ENCODE measurements around the gene LRP1-AS. TPM values are rescaled to one million over a fixed set of nuclear protein-coding genes. Genes with fewer than 3 reads are reported as not detected.

The LRP1-AS gene
- polyA plus RNA-seq, 5 donors: 0.29 to 1.1 (median 0.78) TPM; not detected in 1

DNA sequence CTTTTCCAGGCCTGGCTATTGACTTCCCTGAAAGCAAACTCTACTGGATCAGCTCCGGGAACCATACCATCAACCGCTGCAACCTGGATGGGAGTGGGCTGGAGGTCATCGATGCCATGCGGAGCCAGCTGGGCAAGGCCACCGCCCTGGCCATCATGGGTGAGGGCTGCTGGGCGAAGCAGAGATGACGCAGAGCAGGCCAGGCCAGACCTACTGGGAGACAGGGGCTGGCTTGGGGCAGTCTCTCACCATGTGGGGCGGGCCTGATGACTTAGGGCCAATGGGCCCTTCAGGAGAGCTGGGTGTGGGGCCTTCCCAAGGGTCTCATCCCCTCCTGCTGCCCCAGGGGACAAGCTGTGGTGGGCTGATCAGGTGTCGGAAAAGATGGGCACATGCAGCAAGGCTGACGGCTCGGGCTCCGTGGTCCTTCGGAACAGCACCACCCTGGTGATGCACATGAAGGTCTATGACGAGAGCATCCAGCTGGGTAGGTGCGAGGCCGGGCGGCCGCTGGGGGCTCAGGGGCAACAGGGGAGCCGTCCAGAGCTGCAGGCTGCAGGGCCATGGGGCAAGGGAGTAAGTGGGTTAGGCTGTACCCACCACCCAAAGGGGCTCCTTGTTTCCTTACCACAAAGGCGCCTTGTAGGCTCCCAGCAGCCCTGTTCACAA, 33.0 kb upstream of the LRP1-AS start:
- no peak for DNase-seq

DNA sequence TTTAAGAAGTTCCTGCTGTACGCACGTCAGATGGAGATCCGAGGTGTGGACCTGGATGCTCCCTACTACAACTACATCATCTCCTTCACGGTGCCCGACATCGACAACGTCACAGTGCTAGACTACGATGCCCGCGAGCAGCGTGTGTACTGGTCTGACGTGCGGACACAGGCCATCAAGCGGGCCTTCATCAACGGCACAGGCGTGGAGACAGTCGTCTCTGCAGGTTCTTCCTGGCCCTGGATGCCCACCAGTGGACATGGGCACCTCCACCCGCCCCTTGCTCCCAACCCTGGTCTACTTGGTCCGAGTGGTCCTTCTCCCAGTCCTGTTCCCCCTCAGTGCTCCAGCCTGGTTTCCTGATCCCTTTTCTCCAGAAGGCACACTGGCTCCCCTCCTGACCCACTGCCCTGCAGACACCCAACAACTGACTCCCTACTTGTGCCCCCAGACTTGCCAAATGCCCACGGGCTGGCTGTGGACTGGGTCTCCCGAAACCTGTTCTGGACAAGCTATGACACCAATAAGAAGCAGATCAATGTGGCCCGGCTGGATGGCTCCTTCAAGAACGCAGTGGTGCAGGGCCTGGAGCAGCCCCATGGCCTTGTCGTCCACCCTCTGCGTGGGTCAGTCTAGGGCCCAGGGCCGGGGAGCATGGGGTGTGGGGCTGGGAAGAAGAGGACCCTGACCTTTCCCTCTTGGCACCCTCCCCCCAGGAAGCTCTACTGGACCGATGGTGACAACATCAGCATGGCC, 32.1 kb upstream of the LRP1-AS start:
- no peak for DNase-seq

DNA sequence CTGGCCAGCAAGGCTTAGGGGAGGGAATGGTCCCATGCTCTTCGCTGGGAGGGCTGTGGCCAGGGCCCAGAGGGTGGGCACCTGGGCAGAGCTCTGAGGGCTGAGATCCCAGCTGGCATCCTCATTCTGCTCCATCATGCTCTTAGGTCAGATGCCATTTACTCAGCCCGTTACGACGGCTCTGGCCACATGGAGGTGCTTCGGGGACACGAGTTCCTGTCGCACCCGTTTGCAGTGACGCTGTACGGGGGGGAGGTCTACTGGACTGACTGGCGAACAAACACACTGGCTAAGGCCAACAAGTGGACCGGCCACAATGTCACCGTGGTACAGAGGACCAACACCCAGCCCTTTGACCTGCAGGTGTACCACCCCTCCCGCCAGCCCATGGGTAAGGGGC, 30.8 kb upstream of the LRP1-AS start:
- DNase-seq: no peak

DNA sequence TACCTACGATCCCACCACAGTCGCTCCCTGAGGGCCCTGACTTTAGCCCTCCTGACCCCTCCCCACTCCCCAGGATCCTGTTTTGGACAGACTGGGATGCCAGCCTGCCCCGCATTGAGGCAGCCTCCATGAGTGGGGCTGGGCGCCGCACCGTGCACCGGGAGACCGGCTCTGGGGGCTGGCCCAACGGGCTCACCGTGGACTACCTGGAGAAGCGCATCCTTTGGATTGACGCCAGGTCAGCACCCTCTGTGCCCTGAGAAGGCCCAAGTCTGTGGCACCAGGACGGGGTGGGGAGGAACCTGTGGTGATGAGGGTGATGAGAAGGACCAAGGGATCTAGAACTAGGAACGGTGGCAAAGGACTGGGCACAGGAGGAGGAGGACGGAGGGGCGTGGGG, 29.9 kb upstream of the LRP1-AS start:
- no peak for DNase-seq

DNA sequence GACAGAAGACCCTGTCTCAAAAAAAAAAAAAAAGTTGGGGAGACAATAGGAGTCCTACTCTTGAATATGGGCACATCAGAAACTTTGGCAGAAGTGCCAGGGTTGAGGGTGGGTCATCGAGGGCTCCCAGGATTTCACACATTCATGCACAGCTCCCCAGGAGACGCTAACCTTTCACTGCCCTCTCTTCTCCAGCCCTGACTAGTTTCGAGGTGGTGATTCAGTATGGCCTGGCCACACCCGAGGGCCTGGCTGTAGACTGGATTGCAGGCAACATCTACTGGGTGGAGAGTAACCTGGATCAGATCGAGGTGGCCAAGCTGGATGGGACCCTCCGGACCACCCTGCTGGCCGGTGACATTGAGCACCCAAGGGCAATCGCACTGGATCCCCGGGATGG, 29.4 kb upstream of the LRP1-AS start:
- no peak for DNase-seq

DNA sequence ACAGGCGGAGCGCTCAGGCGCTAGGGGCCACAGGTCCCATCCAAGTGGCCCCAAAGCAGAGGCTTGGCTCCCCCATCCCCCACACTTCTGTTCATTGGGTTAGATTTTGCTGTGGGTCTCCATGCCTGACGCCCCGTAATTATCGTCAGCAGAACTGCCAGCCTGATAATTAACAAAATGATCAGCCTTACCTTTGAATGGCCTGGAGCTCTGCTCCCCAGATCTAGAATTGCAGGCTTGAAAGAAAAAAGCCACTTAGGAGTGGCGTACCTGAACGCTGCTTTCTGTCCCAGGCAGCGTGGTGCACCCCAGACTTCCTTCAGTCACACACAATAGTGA, 28.7 kb upstream of the LRP1-AS start:
- no peak for DNase-seq

DNA sequence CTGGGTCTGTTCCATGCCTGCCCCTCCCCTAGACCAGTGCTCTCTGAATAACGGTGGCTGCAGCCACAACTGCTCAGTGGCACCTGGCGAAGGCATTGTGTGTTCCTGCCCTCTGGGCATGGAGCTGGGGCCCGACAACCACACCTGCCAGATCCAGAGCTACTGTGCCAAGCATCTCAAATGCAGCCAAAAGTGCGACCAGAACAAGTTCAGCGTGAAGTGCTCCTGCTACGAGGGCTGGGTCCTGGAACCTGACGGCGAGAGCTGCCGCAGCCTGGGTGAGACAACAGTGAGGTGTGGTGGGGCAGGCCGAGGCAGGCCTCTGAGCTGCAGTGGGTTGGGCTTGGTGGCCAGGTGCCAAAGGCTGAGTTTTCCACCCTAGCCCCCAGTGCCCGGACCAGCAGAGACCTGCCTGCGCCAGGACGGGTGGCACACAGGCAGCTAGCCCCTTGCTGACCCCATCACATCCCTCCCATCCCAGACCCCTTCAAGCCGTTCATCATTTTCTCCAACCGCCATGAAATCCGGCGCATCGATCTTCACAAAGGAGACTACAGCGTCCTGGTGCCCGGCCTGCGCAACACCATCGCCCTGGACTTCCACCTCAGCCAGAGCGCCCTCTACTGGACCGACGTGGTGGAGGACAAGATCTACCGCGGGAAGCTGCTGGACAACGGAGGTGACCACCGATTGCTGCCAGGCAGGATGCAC, 28.2 kb upstream of the LRP1-AS start:
- DNase-seq: peak in 1 of 2 donors; percentile 54

DNA sequence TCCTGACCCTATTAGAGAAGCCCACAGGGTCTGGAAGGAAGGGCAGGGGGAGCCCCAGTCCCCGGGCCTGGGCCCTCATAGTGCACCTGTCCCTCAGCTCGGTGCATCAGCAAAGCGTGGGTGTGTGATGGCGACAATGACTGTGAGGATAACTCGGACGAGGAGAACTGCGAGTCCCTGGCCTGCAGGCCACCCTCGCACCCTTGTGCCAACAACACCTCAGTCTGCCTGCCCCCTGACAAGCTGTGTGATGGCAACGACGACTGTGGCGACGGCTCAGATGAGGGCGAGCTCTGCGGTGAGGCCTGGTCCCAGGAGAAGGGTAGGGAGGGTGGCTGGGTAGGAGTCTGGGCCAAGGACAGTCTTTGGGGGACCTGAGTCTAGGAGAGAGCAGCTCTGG, 26.3 kb upstream of the LRP1-AS start:
- no peak for DNase-seq

DNA sequence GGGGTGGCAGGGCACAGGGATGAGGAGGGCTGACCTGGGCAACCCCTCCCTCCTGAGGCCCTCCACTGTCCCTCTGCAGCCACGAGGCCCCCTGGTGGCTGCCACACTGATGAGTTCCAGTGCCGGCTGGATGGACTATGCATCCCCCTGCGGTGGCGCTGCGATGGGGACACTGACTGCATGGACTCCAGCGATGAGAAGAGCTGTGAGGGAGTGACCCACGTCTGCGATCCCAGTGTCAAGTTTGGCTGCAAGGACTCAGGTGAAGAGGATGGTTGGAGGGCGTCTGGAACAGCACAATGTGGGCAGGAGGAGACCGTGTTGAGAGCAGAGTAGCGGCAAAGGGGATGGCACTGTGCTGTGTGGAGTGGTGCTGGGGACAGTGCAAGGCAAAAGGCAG, 25.7 kb upstream of the LRP1-AS start:
- no peak for DNase-seq

DNA sequence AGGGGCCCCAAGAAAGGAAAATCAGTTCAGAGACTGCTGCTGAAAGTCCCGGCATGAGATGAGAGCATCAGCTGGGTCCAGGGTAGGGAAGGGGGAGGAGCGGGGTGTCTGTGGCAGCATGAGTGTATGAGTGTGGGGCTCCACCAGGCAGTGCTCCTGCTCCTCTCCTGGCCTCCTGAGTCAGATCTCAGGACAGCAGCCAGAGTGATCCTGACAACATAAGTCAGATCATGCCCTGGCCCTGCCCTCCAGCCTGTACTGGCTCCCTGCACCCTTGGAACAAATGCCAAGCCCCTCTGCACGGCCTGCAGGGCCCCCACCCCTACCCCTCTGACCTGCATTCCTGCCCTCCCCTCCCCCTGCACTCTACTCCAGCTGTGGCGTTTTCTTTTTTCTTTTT, 24.2 kb upstream of the LRP1-AS start:
- DNase-seq: no peak

DNA sequence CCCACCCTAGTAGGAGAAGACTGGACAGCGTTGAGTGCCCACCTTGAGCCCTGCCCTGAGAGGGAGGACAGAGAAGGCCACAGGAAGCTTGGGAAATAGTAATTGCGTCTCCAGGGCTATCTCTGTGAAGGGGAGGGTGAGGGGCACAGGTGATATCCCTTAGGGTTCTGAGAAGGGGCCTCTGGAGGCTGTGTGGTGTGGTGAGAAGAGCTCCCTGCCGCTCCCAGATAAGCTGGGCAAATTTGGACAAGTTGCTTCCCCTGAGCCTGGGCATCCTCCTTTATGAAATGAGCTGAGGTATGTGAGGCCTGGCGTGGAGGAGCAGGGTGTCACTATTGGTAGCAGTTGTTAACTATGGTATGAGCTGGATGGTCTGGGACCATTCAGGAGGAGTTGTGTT, 23.5 kb upstream of the LRP1-AS start:
- DNase-seq: no peak

DNA sequence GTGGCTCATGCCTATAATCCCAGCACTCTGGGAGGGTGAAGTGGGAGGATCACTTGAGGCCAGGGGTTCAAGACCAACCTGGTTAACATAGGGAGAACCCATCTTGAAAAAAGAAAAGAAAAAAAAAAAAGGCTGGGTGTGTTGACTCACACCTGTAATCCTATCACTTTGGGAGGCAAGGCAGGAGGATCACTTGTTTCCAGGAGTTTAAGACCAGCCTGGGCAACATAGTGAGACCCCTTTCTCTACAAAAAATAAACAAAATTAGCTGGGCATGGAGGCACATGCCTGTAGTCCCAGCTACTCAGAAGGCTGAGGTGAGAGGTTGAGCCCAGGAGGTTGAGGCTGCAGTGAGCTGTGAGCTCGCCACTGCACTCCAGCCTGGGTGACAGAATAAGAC, 23.0 kb upstream of the LRP1-AS start:
- no peak for DNase-seq

DNA sequence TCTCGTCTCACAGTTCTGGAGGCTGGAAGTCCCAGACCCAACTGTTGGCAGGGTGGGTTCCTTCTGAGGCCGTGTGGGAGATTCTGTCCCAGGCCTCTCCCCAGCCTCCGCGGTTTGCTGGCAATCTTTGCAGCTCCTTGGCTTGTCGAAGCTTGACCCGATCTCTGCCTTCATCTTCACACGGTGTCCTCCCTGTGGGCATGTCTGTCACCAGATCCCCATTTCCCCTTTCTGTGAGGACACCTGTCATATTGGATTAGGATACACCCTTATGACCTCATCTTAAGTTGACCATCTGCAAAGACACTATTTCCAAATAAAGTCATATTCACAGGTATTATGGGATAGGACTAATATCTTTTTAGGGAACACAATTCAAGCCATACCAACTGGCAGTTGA, 22.6 kb upstream of the LRP1-AS start:
- no peak for DNase-seq

DNA sequence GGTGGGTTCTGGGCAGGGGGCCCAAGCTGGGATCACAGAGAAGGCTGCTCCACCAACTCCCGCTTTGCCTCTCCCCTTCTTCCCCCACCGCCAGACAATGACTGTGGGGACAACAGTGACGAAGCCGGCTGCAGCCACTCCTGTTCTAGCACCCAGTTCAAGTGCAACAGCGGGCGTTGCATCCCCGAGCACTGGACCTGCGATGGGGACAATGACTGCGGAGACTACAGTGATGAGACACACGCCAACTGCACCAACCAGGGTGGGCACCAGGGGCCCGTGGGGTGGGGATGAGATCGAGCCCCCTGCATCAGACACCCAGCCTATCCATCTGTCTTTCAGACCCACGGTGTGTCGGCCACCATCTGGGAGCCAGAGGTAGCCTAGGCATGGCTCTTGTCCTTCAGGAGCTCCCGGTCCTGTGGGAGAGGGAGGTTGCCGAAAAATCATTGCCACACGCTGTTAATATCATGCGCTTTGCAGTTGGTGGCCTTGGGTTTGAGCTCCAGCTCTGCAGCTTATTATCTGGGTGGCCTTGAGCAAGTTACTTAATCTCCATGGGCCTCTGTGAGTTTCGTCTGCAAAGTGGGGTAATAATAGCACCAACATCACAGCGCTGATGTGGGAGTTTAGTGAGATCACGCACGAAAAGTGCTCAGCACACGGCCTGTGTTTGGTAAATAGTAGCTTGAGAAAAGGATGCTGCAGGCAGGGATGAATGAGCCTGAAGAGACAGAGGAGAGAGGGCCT, 21.8 kb upstream of the LRP1-AS start:
- DNase-seq: no peak

DNA sequence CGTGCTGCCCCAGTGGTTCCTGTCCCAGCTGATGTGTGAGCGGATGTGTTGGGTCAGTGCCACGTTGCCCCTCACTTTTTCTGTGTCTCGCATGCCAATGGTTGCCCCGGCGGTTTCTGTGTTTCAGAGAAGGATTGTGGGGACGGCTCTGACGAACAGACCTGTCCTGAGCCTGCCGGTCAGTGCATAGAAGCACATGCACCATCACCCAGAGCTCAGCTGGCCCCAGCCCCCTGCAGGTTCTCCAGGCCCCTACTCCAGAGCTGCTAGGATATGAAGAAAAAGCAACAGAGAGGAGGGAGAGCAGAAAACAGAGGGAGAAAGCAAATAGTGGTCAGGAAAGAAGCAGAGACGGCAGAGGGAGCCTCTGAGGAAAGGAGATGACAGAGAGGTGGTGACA, 20.6 kb upstream of the LRP1-AS start:
- DNase-seq: no peak

DNA sequence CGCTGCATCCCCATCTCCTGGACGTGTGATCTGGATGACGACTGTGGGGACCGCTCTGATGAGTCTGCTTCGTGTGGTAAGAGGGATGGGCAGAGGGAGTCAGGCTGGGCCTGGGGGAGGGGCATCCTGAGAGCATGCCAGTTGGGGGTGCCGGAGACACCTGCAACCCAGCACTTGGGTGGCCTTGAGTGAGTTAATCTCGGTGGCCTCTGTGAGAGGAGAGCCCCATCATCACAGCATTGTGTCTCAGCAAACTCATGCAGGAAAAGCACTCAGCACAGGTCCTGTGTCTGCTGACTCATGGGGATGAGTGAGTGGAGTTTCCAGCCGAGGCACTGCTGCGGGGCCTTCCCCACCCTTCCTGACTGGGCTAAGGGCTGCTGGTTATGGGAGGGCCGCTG, 19.6 kb upstream of the LRP1-AS start:
- DNase-seq: no peak

DNA sequence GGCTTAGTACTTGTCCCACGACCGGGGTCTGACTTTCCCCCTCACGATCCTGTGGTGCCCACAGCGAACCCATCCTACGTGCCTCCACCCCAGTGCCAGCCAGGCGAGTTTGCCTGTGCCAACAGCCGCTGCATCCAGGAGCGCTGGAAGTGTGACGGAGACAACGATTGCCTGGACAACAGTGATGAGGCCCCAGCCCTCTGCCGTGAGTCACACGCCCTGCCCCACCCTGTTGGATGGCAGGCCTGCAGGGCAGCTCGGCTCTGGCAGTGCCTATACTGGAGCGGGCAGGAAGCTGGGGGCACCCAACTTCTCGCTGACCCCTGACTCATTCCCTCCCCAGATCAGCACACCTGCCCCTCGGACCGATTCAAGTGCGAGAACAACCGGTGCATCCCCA, 18.3 kb upstream of the LRP1-AS start:
- DNase-seq: no peak

DNA sequence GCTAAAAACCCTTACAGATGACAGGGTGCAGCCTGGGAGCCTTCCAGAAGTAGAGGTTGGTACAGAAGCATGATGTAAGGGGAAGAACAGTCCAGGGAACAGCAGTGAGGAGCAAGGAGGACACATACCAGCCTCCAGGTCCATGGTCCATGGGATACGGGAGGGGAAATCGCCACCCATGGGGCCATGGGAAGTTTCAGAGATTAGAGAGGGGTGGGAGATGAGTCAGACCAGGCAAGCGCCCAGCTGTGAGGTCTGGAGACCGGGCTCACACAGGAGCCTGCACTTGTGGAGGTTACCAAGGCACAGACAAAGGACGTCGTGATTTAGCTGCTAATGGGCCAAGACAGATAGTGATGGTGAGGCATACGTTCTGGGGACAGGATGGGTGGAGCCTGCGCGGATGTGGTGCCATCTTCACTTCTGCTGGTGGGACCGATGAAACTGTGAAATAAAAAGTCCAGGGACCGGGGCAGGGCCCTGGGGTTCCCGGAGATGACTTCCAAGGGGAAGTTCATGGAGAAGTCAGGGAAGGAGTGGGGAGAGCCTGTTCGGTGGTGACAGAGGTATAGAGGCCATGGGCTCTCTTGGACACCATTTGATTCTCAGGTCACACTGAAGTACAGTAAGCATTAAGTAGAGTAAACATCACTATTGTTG, 17.7 kb upstream of the LRP1-AS start:
- no peak for DNase-seq

DNA sequence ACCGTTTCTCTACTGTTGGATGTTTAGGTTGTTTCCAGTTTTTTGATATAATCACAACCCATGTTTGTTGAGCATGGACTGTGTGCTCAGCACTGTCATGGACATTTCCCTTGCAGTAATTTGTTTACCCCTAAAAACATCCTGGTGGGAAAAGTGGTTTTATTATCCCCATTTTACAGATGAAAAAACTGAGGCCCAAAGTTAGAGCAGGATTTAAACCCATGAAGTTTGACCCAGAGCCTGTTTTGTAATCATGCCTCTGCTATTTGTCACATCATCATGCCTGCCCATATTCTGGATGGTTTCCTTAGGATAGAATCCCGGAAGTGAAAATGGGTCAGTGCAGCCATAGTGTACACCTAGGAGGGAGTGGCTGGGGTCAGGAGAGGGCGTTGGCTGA, 17.0 kb upstream of the LRP1-AS start:
- DNase-seq: no peak

DNA sequence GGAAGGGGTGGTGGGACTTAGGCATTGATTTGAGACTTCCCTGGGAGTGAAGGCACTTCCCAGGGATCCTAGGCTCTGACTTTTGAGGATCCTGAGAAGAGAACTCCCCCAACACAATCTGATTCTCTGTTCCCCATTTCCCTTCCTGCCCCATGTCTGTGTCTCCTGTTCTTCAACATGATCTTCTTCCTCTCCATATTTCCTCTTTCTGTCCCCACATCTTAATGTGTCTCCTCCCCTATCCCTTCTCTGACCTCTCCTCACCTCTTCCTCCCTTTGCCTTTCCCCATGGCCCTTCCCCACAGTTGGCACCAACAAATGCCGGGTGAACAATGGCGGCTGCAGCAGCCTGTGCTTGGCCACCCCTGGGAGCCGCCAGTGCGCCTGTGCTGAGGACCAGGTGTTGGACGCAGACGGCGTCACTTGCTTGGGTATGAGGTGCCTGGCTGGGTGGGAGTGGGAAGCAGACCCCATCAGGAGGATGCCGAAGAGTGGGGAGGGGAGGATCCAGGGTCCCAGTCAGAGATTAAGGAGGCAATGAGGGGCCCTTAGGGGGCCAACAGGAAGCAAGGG, 15.2 kb upstream of the LRP1-AS start:
- no peak for DNase-seq

DNA sequence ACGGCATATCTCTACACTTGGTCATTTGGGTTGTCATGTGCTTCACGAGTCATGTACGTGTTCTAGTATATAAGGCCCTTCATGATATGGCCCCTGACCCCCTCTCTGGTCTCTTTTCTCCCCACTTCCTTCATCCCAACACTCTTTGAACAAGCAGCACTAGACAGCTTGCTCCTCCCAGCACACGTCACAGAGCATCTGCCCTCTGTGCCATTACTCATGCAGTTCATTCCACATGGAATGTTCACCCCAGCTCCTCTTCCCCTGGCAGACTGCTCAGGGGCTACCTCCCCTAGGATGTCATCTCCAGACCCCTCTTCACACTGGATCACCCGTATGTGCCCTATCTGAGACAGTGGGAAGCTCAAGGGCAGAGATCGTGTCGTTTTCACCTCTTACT, 14.1 kb upstream of the LRP1-AS start:
- no peak for DNase-seq

DNA sequence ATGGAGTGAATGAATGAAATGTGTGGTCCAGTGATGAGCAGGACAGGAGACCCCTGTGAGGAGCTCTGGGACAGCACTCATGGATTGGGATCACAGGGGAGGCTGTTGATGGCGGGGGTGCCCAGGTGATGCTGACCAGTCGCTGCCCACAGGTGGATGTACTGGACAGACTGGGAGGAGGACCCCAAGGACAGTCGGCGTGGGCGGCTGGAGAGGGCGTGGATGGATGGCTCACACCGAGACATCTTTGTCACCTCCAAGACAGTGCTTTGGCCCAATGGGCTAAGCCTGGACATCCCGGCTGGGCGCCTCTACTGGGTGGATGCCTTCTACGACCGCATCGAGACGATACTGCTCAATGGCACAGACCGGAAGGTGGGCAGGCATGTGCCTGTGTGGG, 13.3 kb upstream of the LRP1-AS start:
- no peak for DNase-seq
